OCI-LY3 (cell line): ENCODE results near the gene FOXN1.
A peak's percentile ranks its signal among the peaks of the same experiment; 100 is the strongest.

Experiments used
- H2AFZ ChIP-seq: fragments of 200-600, 300-600 bp; shearing (Covaris generic); 2 replicates; pipeline ENCODE4 v1.6.0; 2014; ENCODE audit warnings: antibody characterized with exemption, low read depth, low read length
- H3K27ac ChIP-seq: fragments of 200-600, 300-600 bp; sonication (generic); 2 replicates; pipeline ENCODE4 v1.5.1; 2014; ENCODE audit warnings: mild to moderate bottlenecking, low read length, moderate library complexity, mixed read lengths
- H3K27me3 ChIP-seq: fragments of 200-600, 300-600 bp; sonication (generic); 2 replicates; pipeline ENCODE4 v1.6.1; 2014; ENCODE audit warnings: low read depth, low read length, mixed read lengths
- H3K36me3 ChIP-seq: fragments of 200-600, 300-600 bp; sonication (generic); replicated peaks from 2 replicates; pipeline ENCODE3; 2014; ENCODE audit warnings: low read depth, low read length, mixed read lengths
- H3K4me1 ChIP-seq: fragments of 300-600, 200-600 bp; sonication (generic); 2 replicates; pipeline ENCODE4 v1.6.1; 2014; ENCODE audit warnings: low read length, mixed read lengths
- H3K4me2 ChIP-seq: fragments of 200-600, 300-600 bp; sonication (generic); 2 replicates; pipeline ENCODE4 v1.6.1; 2014; ENCODE audit warnings: low read length, mixed read lengths
- H3K4me3 ChIP-seq: fragments of 300-600, 200-600 bp; sonication (generic); 2 replicates; pipeline ENCODE4 v1.5.1; 2014; ENCODE audit warnings: antibody characterized with exemption, mild to moderate bottlenecking, low read length, moderate library complexity
- H3K79me2 ChIP-seq: fragments of 300-600, 200-600 bp; shearing (Covaris generic); 2 replicates; pipeline ENCODE4 v1.6.1; 2014; ENCODE audit warnings: mild to moderate bottlenecking, low read length, mixed read lengths
- H3K9ac ChIP-seq: fragments of 300-600, 200-600 bp; shearing (Covaris generic); 2 replicates; pipeline ENCODE4 v1.6.0; 2014; ENCODE audit warnings: mild to moderate bottlenecking, low read length, moderate library complexity
- H3K9me3 ChIP-seq: fragments of 200-600, 300-600 bp; shearing (Covaris generic); 2 replicates; pipeline ENCODE4 v1.6.1; 2014; ENCODE audit warnings: low read length, mixed read lengths; ENCODE audit not compliant: insufficient read depth
- H4K20me1 ChIP-seq: fragments of 200-600, 300-600 bp; sonication (generic); 2 replicates; pipeline ENCODE4 v1.6.1; 2016; ENCODE audit warnings: low read length, mixed read lengths; ENCODE audit not compliant: insufficient read depth
- EZH2phosphoT487 ChIP-seq: fragments of 200-600 bp; shearing (Covaris generic); IDR thresholded peaks from 2 replicates; pipeline ENCODE4 v1.6.1; 2018; ENCODE audit warnings: antibody characterized with exemption, mixed run types, low read depth
- TF ChIP-seq, protein P1 (sequence below): fragments of 200-600, 300-600 bp; sonication (generic); IDR thresholded peaks from 2 replicates; pipeline ENCODE4 v1.5.1; 2014; ENCODE audit warnings: antibody characterized with exemption, low read length, low read depth

Gene FOXN1

DNA sequence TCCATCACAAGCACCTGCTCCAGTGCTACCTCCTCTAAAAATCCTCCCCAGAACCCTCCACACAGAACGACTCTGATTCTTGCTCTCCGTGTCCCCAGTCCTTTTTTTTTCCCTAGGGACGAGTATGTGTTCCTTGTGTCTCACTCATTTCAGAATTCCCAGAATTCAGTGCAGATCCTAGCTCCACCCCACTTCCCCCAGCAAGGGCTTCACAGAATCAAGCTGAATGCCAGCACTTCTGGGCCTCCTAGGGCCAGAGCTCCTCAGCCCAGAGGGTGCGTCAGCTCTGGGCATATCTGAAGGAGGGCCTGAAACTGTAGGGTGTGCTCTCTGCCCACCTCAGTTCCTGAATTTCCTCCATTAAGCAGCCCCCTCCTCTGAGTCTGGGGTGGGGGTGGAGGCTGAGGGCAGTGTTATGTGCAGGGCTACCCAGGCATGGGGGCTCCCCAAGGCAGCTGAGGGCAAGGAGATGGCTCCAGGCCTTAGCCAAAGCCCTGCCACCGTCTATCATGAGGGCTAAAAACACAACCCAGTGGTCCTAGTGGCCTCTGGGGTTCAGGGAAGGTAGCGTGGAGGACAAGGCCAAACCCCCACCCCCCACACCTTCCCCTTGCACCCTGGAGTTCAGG is 39.8 kb downstream of the FOXN1 start:
- TF ChIP-seq EZH2phosphoT487, result no peak
- TF ChIP-seq, protein P1, sequence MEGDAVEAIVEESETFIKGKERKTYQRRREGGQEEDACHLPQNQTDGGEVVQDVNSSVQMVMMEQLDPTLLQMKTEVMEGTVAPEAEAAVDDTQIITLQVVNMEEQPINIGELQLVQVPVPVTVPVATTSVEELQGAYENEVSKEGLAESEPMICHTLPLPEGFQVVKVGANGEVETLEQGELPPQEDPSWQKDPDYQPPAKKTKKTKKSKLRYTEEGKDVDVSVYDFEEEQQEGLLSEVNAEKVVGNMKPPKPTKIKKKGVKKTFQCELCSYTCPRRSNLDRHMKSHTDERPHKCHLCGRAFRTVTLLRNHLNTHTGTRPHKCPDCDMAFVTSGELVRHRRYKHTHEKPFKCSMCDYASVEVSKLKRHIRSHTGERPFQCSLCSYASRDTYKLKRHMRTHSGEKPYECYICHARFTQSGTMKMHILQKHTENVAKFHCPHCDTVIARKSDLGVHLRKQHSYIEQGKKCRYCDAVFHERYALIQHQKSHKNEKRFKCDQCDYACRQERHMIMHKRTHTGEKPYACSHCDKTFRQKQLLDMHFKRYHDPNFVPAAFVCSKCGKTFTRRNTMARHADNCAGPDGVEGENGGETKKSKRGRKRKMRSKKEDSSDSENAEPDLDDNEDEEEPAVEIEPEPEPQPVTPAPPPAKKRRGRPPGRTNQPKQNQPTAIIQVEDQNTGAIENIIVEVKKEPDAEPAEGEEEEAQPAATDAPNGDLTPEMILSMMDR, result no peak
- Histone ChIP-seq H3K79me2 (peaks cover 40% of the 10 kb centered on the region), H3K36me3 (peaks cover 38% of the 10 kb centered on the region), H3K9me3 (no peaks in the 10 kb centered on the region), H3K27ac (no peak overlapping the region), H3K4me1 (peaks cover 56% of the 10 kb centered on the region), H3K4me2 (no peak overlapping the region), H3K4me3 (no peak overlapping the region), H3K9ac (no peak overlapping the region), H2AFZ (no peak overlapping the region), H4K20me1 (no peaks in the 10 kb centered on the region), H3K27me3 (no peaks in the 10 kb centered on the region)

DNA sequence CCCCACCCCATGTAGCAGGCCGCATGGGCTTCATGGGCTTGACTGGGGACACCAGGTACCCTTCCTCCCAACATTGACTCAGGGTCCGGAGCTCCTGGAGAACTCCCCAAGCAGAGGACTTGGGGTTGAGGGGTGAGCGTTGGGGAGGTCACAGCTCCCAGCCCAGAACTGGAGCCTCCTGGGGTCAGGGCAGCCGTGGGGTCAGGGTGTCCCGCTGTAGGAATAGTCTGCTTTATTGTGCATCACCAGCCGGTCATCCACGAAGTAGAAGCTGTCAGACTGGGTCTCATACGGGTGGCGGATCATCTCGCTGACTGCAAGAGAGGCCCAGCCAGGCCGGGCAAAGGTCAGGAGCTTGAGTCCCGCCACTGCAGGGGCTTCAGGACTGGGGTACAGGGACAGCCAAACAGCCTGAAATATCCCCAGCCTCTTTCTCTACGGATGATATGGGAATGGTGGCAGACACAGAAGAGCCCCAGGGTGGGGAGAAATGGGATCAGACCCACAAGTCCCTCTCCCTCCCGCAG is 41.0 kb downstream of the FOXN1 start:
- Histone ChIP-seq H3K4me1 (peaks cover 58% of the 10 kb centered on the region), H3K4me3 (peak overlapping the region; percentile 96), H3K4me2 (peak overlapping the region; percentile 87), H3K79me2 (peaks cover 53% of the 10 kb centered on the region), H4K20me1 (no peaks in the 10 kb centered on the region), H3K9ac (peak overlapping the region; percentile 91; the same call in 1 of the 2 replicates), H3K9me3 (no peaks in the 10 kb centered on the region), H3K36me3 (peaks cover 48% of the 10 kb centered on the region), H3K27ac (peak overlapping the region; percentile 98), H3K27me3 (no peaks in the 10 kb centered on the region), H2AFZ (no peak overlapping the region)
- TF ChIP-seq, protein P1, result no peak
- no peak for TF ChIP-seq EZH2phosphoT487

DNA sequence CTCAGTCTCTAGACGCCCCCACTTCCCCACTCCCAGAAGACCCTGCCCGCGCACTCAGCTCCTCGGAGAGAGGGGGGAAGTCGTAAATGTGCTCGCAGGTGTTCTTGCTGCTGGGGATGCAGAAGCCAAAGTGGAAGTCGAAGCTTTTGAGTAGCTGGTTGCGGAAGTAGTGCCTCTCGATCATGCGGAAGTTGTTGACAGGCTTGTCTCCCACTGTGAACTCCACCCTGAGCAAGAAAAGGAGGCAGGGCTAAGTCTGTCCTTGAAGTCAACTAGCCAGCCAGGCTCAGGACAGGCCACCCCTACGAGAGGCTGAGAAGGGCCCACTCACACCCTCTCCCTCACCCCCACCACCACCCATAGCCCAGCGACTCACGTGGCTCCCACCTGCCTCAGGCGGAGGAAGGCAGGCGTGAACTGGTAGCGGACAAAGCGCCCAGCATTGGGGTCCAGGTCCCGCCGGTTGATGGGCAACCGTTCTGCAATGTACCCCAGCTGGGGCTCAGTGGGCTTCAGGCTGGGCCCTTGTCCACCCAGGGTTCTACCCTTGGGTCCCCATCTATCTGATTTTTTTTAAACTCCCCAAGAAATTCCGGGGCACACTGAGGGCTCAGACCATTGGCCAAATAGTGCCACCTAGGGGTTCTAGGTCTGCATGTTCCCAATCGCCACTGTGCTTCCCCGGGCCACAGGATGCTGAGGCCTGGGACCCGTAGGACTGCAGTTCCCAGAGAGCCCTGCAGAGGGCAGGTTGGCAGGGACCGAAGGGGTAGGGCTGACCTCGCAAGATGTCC is 41.7 kb downstream of the FOXN1 start:
- peak overlapping the region; percentile 98 for H3K27ac ChIP-seq
- H3K9me3 ChIP-seq, result no peaks in the 10 kb centered on the region
- peaks cover 55% of the 10 kb centered on the region for H3K79me2 ChIP-seq
- H3K4me2 ChIP-seq, result peak overlapping the region; percentile 87
- H3K27me3 ChIP-seq, result no peaks in the 10 kb centered on the region
- H4K20me1 ChIP-seq, result no peaks in the 10 kb centered on the region
- H2AFZ ChIP-seq, result no peak overlapping the region
- peak overlapping the region; percentile 96 for H3K4me3 ChIP-seq
- peaks cover 60% of the 10 kb centered on the region for H3K4me1 ChIP-seq
- H3K9ac ChIP-seq, result peak overlapping the region; percentile 91
- peaks cover 48% of the 10 kb centered on the region for H3K36me3 ChIP-seq
- TF ChIP-seq EZH2phosphoT487, result no peak
- TF ChIP-seq, protein P1, result peak; percentile 94
